HepG2 (cell line): Measurements from ENCODE around the gene SZRD1. TPM values are rescaled to one million over a fixed set of nuclear protein-coding genes. Genes with fewer than 3 reads are reported as not detected.

Experiments
- ATAC-seq: fragments of 200-7000 bp; cut with Tn5 transposase; 3 replicates; pipeline ENCODE4 v1.9.1; 2020; ENCODE audit warnings: mild to moderate bottlenecking, moderate library complexity
- BruUV-seq: library from RNA; stranded (reverse); fragments of 400-500 nt; replicated peaks from 2 replicates; lab custom pipeline; 2021; lab: Mats Ljungman, UMichigan
- CTCF ChIA-PET: fragments of 300-600 bp; formaldehyde crosslinking; extraction: SDS; loops from one replicate; lab custom pipeline; 2021; ENCODE audit warnings: low total read pairs, inconsistent platforms, low intra/inter-chr PET ratio; lab: Yijun Ruan, JAX
- POLR2A ChIA-PET: fragments of 350-600 bp; sonication (Branson Sonifier 250); formaldehyde crosslinking; loops from one replicate; lab custom pipeline; 2020; ENCODE audit warnings: antibody characterized with exemption, inconsistent platforms; lab: Yijun Ruan, JAX
- DNase-seq: peaks from one replicate; pipeline ENCODE4 v3.0.0-alpha.2; 2015; ENCODE audit warnings: low spot score
- FAIRE-seq: peaks from 3 replicates; lab custom pipeline; 2011; peaks lifted over from hg19 to GRCh38; lab: Jason Lieb, UNC
- H2AFZ ChIP-seq: one replicate; pipeline ENCODE4 v1.6.1; 2011; ENCODE audit warnings: low read length, inconsistent platforms
- H3K27ac ChIP-seq: fragments of 300-600 bp; 3 replicates; pipeline ENCODE4 v1.8.0; 2011; ENCODE audit warnings: mixed run types, mild to moderate bottlenecking, mixed read lengths, low read length, inconsistent platforms; ENCODE audit not compliant: insufficient read depth; ENCODE audit errors: extremely low read length
- H3K27me3 ChIP-seq, 2 experiments: fragments of 200-600 bp in 1 of 2; 2 replicates in 1 of 2; 3 replicates in 1 of 2; pipeline versions ENCODE4 v1.6.0 to v1.8.0; 2011; ENCODE audit warnings: low read length in 2 of 2, mild to moderate bottlenecking in 2 of 2, moderate library complexity in 2 of 2, inconsistent platforms in 1 of 2; ENCODE audit not compliant: insufficient read depth in 2 of 2, control insufficient read depth in 1 of 2
- H3K36me3 ChIP-seq, 2 experiments: fragments of 200-600 bp in 1 of 2; replicated peaks in 1 of 2; 2 replicates in 1 of 2; 3 replicates in 1 of 2; pipeline versions ENCODE4 v1.5.1 to v1.8.0; 2011; ENCODE audit warnings: low read length in 2 of 2, inconsistent platforms in 1 of 2; ENCODE audit not compliant: insufficient read depth in 2 of 2, control insufficient read depth in 1 of 2
- H3K4me1 ChIP-seq: 2 replicates; pipeline ENCODE4 v1.5.1; 2012; ENCODE audit warnings: low read length, inconsistent platforms; ENCODE audit not compliant: insufficient read depth
- H3K4me2 ChIP-seq: 2 replicates; pipeline ENCODE4 v1.6.0; 2011; ENCODE audit warnings: low read depth, low read length, inconsistent platforms
- H3K4me3 ChIP-seq, 3 experiments: fragments of 200-600 bp in 1 of 3; sonication (generic), shearing (Covaris generic) in 1 of 3; replicated peaks in 1 of 3; 2 replicates each; pipeline ENCODE4 v1.5.1; 2011 to 2016; ENCODE audit warnings: low read length in 3 of 3, inconsistent platforms in 2 of 3, low read depth in 2 of 3, mild to moderate bottlenecking in 2 of 3, control low read depth in 1 of 3, mixed read lengths in 1 of 3; ENCODE audit not compliant: insufficient read depth in 1 of 3
- H3K79me2 ChIP-seq: one replicate; pipeline ENCODE4 v1.6.1; 2011; ENCODE audit warnings: low read length, inconsistent platforms; ENCODE audit not compliant: insufficient read depth
- H3K9ac ChIP-seq: 2 replicates; pipeline ENCODE4 v1.6.0; 2011; ENCODE audit warnings: mild to moderate bottlenecking, low read depth, low read length, inconsistent platforms; ENCODE audit not compliant: insufficient read depth
- H3K9me3 ChIP-seq: 2 replicates; pipeline ENCODE4 v1.5.1; 2012; ENCODE audit warnings: mild to moderate bottlenecking, low read length
- H4K20me1 ChIP-seq: 2 replicates; pipeline ENCODE4 v1.6.0; 2011; ENCODE audit warnings: inconsistent platforms, mild to moderate bottlenecking, low read length, moderate library complexity; ENCODE audit not compliant: insufficient read depth
- CAMTA2 ChIP-seq: sonication (generic); formaldehyde crosslinking; IDR thresholded peaks from 2 replicates; pipeline ENCODE4 v1.4.0; 2020; ENCODE audit warnings: mild to moderate bottlenecking, missing genetic modification reagents, borderline replicate concordance
- CEBPB ChIP-seq: IDR thresholded peaks from 2 replicates; pipeline ENCODE4 v1.6.1; 2011; ENCODE audit warnings: low read depth, low read length, improper control_type of control experiment, borderline replicate concordance
- CEBPG ChIP-seq: IDR thresholded peaks from 2 replicates; pipeline ENCODE4 v1.6.1; 2016
- ETV6 ChIP-seq: sonication (generic); formaldehyde crosslinking; conservative IDR thresholded peaks from 2 replicates; pipeline ENCODE4 v1.4.0; 2020; ENCODE audit warnings: missing genetic modification reagents
- HNRNPUL1 ChIP-seq: fragments of 200-400 bp; formaldehyde crosslinking; IDR thresholded peaks from 2 replicates; pipeline ENCODE4 v1.6.1; 2017; ENCODE audit warnings: low read depth, mild to moderate bottlenecking, low read length, moderate library complexity
- IKZF4 ChIP-seq: sonication (generic); formaldehyde crosslinking; IDR thresholded peaks from 2 replicates; pipeline ENCODE4 v1.5.1; 2020; ENCODE audit warnings: borderline replicate concordance, mild to moderate bottlenecking, low read depth, missing genetic modification reagents; ENCODE audit errors: not compliant biosample characterization
- JUND ChIP-seq: sonication (generic); formaldehyde crosslinking; IDR thresholded peaks from 2 replicates; pipeline ENCODE4 v1.8.0; 2022; ENCODE audit warnings: mild to moderate bottlenecking, missing genetic modification reagents
- MYNN ChIP-seq: sonication (generic); formaldehyde crosslinking; IDR thresholded peaks from 2 replicates; pipeline ENCODE4 v1.4.0; 2020; ENCODE audit warnings: mild to moderate bottlenecking, low read depth, missing genetic modification reagents
- NCOR1 ChIP-seq: fragments of 200-600 bp; sonication (generic); IDR thresholded peaks from 2 replicates; pipeline ENCODE4 v1.7.0; 2017; ENCODE audit warnings: antibody characterized with exemption, low read length, borderline replicate concordance
- REXO4 ChIP-seq: sonication (generic); formaldehyde crosslinking; IDR thresholded peaks from 2 replicates; pipeline ENCODE4 v1.8.0; 2022; ENCODE audit warnings: missing genetic modification reagents, mild to moderate bottlenecking, borderline replicate concordance
- SUZ12 ChIP-seq: fragments of 150-350 bp; IDR thresholded peaks from 2 replicates; pipeline ENCODE4 v1.6.1; 2014; ENCODE audit warnings: low read depth, low read length
- TCF12 ChIP-seq, 2 experiments: fragments of 450-650 bp in 1 of 2; sonication (generic) in 1 of 2; formaldehyde crosslinking in 1 of 2; IDR thresholded peaks; 2 replicates each; pipeline versions ENCODE4 v1.6.1 to v1.8.0; 2017 to 2022; ENCODE audit warnings: antibody characterized with exemption in 1 of 2, mild to moderate bottlenecking in 1 of 2, missing genetic modification reagents in 1 of 2, moderate library complexity in 1 of 2
- TEAD3 ChIP-seq: optimal IDR thresholded peaks from 2 replicates; pipeline ENCODE3; 2016; ENCODE audit warnings: borderline replicate concordance
- ZNF296 ChIP-seq: sonication (generic); formaldehyde crosslinking; conservative IDR thresholded peaks from 2 replicates; pipeline ENCODE4 v1.5.0; 2020; ENCODE audit warnings: mild to moderate bottlenecking, missing genetic modification reagents
- ZNF552 ChIP-seq: sonication (generic); formaldehyde crosslinking; IDR thresholded peaks from 2 replicates; pipeline ENCODE4 v1.9.0; 2022; ENCODE audit warnings: missing genetic modification reagents, mild to moderate bottlenecking, borderline replicate concordance
- ZNF639 ChIP-seq: conservative IDR thresholded peaks from 2 replicates; pipeline ENCODE4 v1.6.1; 2018; ENCODE audit warnings: missing genetic modification reagents
- ZNF713 ChIP-seq: sonication (generic); formaldehyde crosslinking; IDR thresholded peaks from 2 replicates; pipeline ENCODE4 v1.4.0; 2020; ENCODE audit warnings: mild to moderate bottlenecking, missing genetic modification reagents
- ZNF770 ChIP-seq: sonication (generic); formaldehyde crosslinking; IDR thresholded peaks from 2 replicates; pipeline ENCODE4 v1.5.0; 2020; ENCODE audit warnings: mild to moderate bottlenecking, missing genetic modification reagents
- WGBS: methylation state at CpG from one replicate; pipeline ENCODE4 v1.1.6; 2017; ENCODE audit warnings: low lambda C conversion rate; 5-methylcytosine and 5-hydroxymethylcytosine counted together
- in situ Hi-C: cut with HindIII; loops from 2 replicates; pipeline ENCODE4 v1.10.0; 2017; ENCODE audit warnings: low pct_unique_long_range_greater_than_20kb; ENCODE audit not compliant: extremely low pct_ligation_motif_present
- intact Hi-C: fragments of 100-400 bp; cut with micrococcal nuclease; formaldehyde crosslinking; loops from one replicate; pipeline ENCODE4 v1.10.0; 2022; ENCODE audit not compliant: unreplicated experiment
- polyA plus RNA-seq, 8 experiments: library from polyadenylated mRNA; depleted of rRNA in 3 of 8; stranded (reverse) in 7 of 8; unstranded in 1 of 8; fragments of >200 nt; fragmentation: Illumina TruSeq in 4 of 8; extraction: Trizol in 4 of 8; gene quantifications; 2 replicates each; pipeline versions ENCODE4 v1.2.1 to v1.2.3, GENCODE V29; 2011 to 2016; ENCODE audit warnings: low read depth in 4 of 8, missing spikeins in 1 of 8, mixed read lengths in 1 of 8; ENCODE audit not compliant: insufficient read depth in 1 of 8
- total RNA-seq, 5 experiments: library from RNA; depleted of rRNA; stranded (reverse); fragments of >200 nt; fragmentation: Illumina TruSeq; extraction: Trizol; gene quantifications; 2 replicates each; pipeline ENCODE4 v1.2.3, GENCODE V29; 2016; ENCODE audit warnings: low read depth in 1 of 5
- TF ChIP-seq, protein P1 (sequence below): sonication (generic); formaldehyde crosslinking; IDR thresholded peaks from 2 replicates; pipeline ENCODE4 v1.5.1; 2020; ENCODE audit warnings: mild to moderate bottlenecking, moderate library complexity, missing genetic modification reagents

The SZRD1 gene
- total and polyA plus RNA-seq, 2 of the 13 experiments (the other 11 are each of a cell fraction or from before 2014, with no cell fraction given), result 28.5 to 41.4 TPM

- ChIA-PET POLR2A (interaction anchor here (0.7 to 1.4 kb wide), 3 partner anchors 14 to 266 kb away, joined by 3 to 5 read pairs (median 3); partner anchors contain the start of gene FBXO42), CTCF (no interaction called here)
- no TSS peak for BruUV-seq
- Histone ChIP-seq H3K9ac (no peak overlapping the region), H4K20me1 (peaks cover 70% of the 10 kb centered on the region), H3K4me3 (no peak overlapping the region), H3K9me3 (no peaks in the 10 kb centered on the region), H3K4me1 (peaks cover 93% of the 10 kb centered on the region), H3K4me2 (peak overlapping the region; percentile 35), H3K36me3 (no peaks in the 10 kb centered on the region; a peak in 1 of 5 replicates), H3K27ac (peak overlapping the region; percentile 20), H3K79me2 (peaks cover 91% of the 10 kb centered on the region), H2AFZ (no peak overlapping the region), H3K27me3 (peaks cover 0 to under 1% of the 10 kb centered on the region in 2 experiments; a peak in 1 of 5 replicates)
- DNase-seq, result no peak
- 61% methylated on average over 3 of the region's 3 CpGs for WGBS
- FAIRE-seq, result no peak
- in situ Hi-C loops, result no loop called here
- no peak for TF ChIP-seq ZNF713 (CRISPR knock-in tag)
- TF ChIP-seq CEBPG (CRISPR knock-in tag), result 0 out of 2 replicates have a peak, but pooled peaks have one; percentile 8
- TF ChIP-seq JUND (CRISPR knock-in tag), result no peak
- no peak for TF ChIP-seq HNRNPUL1
- TF ChIP-seq TEAD3, result peak; percentile 34
- TF ChIP-seq ZNF639 (CRISPR knock-in tag), result no peak
- no peak for TF ChIP-seq CAMTA2 (CRISPR knock-in tag)
- TF ChIP-seq CEBPB, result peak; percentile 43; the same call in 1 of the 2 replicates
- TF ChIP-seq REXO4, result no peak
- TF ChIP-seq ETV6 (CRISPR knock-in tag), result no peak
- TF ChIP-seq SUZ12, result no peak
- no peak for TF ChIP-seq ZNF296 (CRISPR knock-in tag)
- TF ChIP-seq ZNF552 (CRISPR knock-in tag), result no peak
- no peak for TF ChIP-seq TCF12 (IDR thresholded peaks at IDR 0.05)
- TF ChIP-seq TCF12 (CRISPR knock-in tag; IDR thresholded peaks at IDR 0.05), result no peak
- no peak for TF ChIP-seq NCOR1
- TF ChIP-seq ZNF770 (CRISPR knock-in tag), result 0 out of 2 replicates have a peak, but pooled peaks have one; percentile 3
- no peak for TF ChIP-seq MYNN (CRISPR knock-in tag)
- no peak for TF ChIP-seq IKZF4 (CRISPR knock-in tag)
- TF ChIP-seq, protein P1, sequence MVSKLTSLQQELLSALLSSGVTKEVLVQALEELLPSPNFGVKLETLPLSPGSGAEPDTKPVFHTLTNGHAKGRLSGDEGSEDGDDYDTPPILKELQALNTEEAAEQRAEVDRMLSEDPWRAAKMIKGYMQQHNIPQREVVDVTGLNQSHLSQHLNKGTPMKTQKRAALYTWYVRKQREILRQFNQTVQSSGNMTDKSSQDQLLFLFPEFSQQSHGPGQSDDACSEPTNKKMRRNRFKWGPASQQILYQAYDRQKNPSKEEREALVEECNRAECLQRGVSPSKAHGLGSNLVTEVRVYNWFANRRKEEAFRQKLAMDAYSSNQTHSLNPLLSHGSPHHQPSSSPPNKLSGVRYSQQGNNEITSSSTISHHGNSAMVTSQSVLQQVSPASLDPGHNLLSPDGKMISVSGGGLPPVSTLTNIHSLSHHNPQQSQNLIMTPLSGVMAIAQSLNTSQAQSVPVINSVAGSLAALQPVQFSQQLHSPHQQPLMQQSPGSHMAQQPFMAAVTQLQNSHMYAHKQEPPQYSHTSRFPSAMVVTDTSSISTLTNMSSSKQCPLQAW (CRISPR knock-in tag), result no peak
- ATAC-seq, result peak; percentile 41; the same call in 2 of the 3 replicates
- intact Hi-C loops, result no loop called here
Observed at GRCh38 chr1:16372535-16373285, 5.7 kb downstream of the SZRD1 start.
